Mesendoderm (in vitro differentiated cells): ENCODE results near the gene CNIH3.

Experiments
- DNase-seq: peaks from one replicate; pipeline ENCODE4 v3.0.0; 2013
- H2AK5ac ChIP-seq: 2 replicates; pipeline ENCODE4 v1.6.1; 2013; ENCODE audit warnings: low read length, inconsistent platforms
- H2BK120ac ChIP-seq: 2 replicates; pipeline ENCODE4 v1.6.1; 2013; ENCODE audit warnings: low read depth, mild to moderate bottlenecking, low read length, moderate library complexity, mixed read lengths
- H2BK15ac ChIP-seq: replicated peaks from 2 replicates; pipeline ENCODE4 v1.6.1; 2013; ENCODE audit warnings: low read depth, mild to moderate bottlenecking, moderate library complexity
- H2BK5ac ChIP-seq: 2 replicates; pipeline ENCODE4 v1.6.1; 2013; ENCODE audit warnings: low read length, inconsistent platforms
- H3K18ac ChIP-seq: 2 replicates; pipeline ENCODE4 v1.6.1; 2013; ENCODE audit warnings: mild to moderate bottlenecking, low read length, mixed read lengths
- H3K23ac ChIP-seq: one replicate; pipeline ENCODE4 v1.6.1; 2013; ENCODE audit warnings: low read length
- H3K27ac ChIP-seq: 2 replicates; pipeline ENCODE4 v1.5.1; 2013; ENCODE audit warnings: low read depth, mild to moderate bottlenecking, inconsistent platforms, low read length, moderate library complexity
- H3K27me3 ChIP-seq: 2 replicates; pipeline ENCODE4 v1.6.1; 2013; ENCODE audit warnings: low read length, control low read depth, mild to moderate bottlenecking, inconsistent platforms; ENCODE audit not compliant: insufficient read depth, poor library complexity
- H3K36me3 ChIP-seq: 2 replicates; pipeline ENCODE4 v1.6.1; 2013; ENCODE audit warnings: low read length, inconsistent platforms; ENCODE audit not compliant: control insufficient read depth, insufficient read depth
- H3K4ac ChIP-seq: one replicate; pipeline ENCODE4 v1.6.1; 2013; ENCODE audit warnings: low read depth, mild to moderate bottlenecking, low read length, moderate library complexity
- H3K4me1 ChIP-seq: 2 replicates; pipeline ENCODE4 v1.6.1; 2013; ENCODE audit warnings: low read depth, low read length, inconsistent platforms; ENCODE audit not compliant: control insufficient read depth
- H3K4me2 ChIP-seq: 2 replicates; pipeline ENCODE4 v1.6.1; 2013; ENCODE audit warnings: low read length
- H3K4me3 ChIP-seq: 2 replicates; pipeline ENCODE4 v1.5.1; 2013; ENCODE audit warnings: mild to moderate bottlenecking, low read length
- H3K56ac ChIP-seq: one replicate; pipeline ENCODE4 v1.6.1; 2013; ENCODE audit warnings: low read length
- H3K79me1 ChIP-seq: 2 replicates; pipeline ENCODE4 v1.6.1; 2013; ENCODE audit warnings: low read length, inconsistent platforms
- H3K79me2 ChIP-seq: 2 replicates; pipeline ENCODE4 v1.6.1; 2013; ENCODE audit warnings: mild to moderate bottlenecking, low read length; ENCODE audit not compliant: control insufficient read depth, insufficient read depth
- H3K9ac ChIP-seq: 2 replicates; pipeline ENCODE4 v1.6.1; 2013; ENCODE audit warnings: low read length, inconsistent platforms
- H4K5ac ChIP-seq: one replicate; pipeline ENCODE4 v1.6.1; 2013; ENCODE audit warnings: low read length
- H4K8ac ChIP-seq: one replicate; pipeline ENCODE4 v1.6.1; 2013; ENCODE audit warnings: low read depth, mild to moderate bottlenecking, control low read depth, low read length, moderate library complexity
- WGBS: extraction: QIAGEN DNeasy Blood & Tissue Kit; methylation state at CpG from one replicate; pipeline ENCODE4 v1.1.7; 2013; ENCODE audit warnings: low lambda C conversion rate, missing lambda C conversion rate; ENCODE audit not compliant: insufficient coverage; ENCODE audit errors: extremely low coverage; 5-methylcytosine and 5-hydroxymethylcytosine counted together

CNIH3 gene

DNA sequence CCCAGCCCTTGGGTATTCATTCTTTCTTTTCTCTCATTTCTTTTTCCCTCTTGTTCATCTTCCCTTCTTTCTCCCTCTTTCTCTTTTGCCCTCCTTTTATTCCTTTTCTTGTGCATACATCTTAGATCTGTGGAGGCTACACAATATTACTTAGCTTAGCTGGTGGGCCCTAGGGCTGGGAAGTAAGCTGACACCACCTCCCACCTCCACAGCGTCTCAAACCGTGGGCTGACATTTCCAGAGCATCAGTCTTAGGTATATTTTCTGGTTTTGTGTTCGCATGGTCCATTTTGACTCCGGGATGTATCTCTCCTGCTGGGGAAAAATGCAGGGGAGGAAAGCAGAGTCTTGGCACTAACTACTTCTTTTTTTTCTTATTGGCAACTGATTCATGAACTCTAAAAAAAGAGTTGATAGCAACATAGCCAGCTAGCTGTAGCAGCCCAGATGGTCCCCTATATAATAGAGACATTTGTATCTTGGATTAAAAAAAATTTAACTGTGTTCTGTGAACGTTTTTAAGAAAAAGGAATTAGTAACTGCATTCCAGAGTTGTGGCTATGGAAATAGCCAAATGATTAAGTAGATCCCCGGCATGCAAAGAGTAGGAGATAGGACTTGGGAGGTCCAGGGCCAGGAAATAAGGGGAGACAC, 15.5 kb downstream of the CNIH3 start:
- no peak overlapping the region for H4K8ac ChIP-seq
- H2BK120ac ChIP-seq: no peak overlapping the region
- H3K23ac ChIP-seq: no peak overlapping the region
- H3K27ac ChIP-seq: no peak overlapping the region
- no peak overlapping the region for H2BK15ac ChIP-seq
- peak overlapping the region; percentile 12 for H3K56ac ChIP-seq
- no peak overlapping the region for H3K4ac ChIP-seq
- no peaks in the 10 kb centered on the region for H3K27me3 ChIP-seq
- peaks cover 4% of the 10 kb centered on the region for H3K79me1 ChIP-seq
- H3K4me3 ChIP-seq: no peak overlapping the region
- H3K4me2 ChIP-seq: no peak overlapping the region
- DNase-seq: no peak
- WGBS: no CpG with 5 or more reads among the region's 6 CpGs
- no peak overlapping the region for H2AK5ac ChIP-seq
- H3K9ac ChIP-seq: no peak overlapping the region
- no peaks in the 10 kb centered on the region for H3K36me3 ChIP-seq
- H3K18ac ChIP-seq: no peak overlapping the region
- H4K5ac ChIP-seq: no peak overlapping the region
- peaks cover 7% of the 10 kb centered on the region for H3K4me1 ChIP-seq
- H3K79me2 ChIP-seq: peaks cover 9% of the 10 kb centered on the region
- H2BK5ac ChIP-seq: no peak overlapping the region

DNA sequence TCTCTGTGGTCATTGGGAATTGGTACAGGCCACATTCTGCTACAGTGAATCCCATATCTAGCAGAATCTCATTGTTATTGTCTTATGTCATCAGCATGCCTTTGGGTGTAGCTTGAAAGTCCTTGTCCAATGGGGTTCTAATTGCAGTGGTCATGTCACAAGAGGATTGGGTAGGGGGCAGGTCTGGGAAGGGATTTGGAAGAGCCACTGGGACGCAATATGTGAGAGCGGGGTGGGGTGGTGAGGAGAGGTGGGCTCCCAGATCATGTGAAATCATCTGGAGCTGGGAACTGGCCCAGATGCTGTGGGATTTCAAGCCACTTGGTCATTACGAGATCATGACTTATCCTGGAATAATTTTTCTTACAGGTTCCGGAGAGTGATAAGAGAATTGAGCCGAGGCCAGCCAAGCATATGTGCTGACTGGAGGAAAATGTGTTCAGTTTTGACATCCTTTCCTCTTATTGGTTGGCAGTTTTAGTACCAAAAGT, 16.3 kb downstream of the CNIH3 start:
- H3K36me3 ChIP-seq: no peaks in the 10 kb centered on the region
- H3K18ac ChIP-seq: peak overlapping the region; percentile 41
- H2BK120ac ChIP-seq: no peak overlapping the region
- H3K23ac ChIP-seq: no peak overlapping the region
- H3K4me1 ChIP-seq: peaks cover 7% of the 10 kb centered on the region
- H3K27me3 ChIP-seq: no peaks in the 10 kb centered on the region
- H3K27ac ChIP-seq: no peak overlapping the region
- H3K56ac ChIP-seq: peak overlapping the region; percentile 11
- no peak overlapping the region for H2BK15ac ChIP-seq
- H2AK5ac ChIP-seq: no peak overlapping the region
- no peak overlapping the region for H4K8ac ChIP-seq
- peak; percentile 32 for DNase-seq
- no peak overlapping the region for H3K9ac ChIP-seq
- H3K4me2 ChIP-seq: no peak overlapping the region
- H3K79me2 ChIP-seq: peaks cover 9% of the 10 kb centered on the region
- no CpG with 5 or more reads among the region's 5 CpGs for WGBS
- no peak overlapping the region for H4K5ac ChIP-seq
- H2BK5ac ChIP-seq: no peak overlapping the region
- H3K79me1 ChIP-seq: peaks cover 4% of the 10 kb centered on the region
- no peak overlapping the region for H3K4me3 ChIP-seq
- H3K4ac ChIP-seq: peak overlapping the region; percentile 39

DNA sequence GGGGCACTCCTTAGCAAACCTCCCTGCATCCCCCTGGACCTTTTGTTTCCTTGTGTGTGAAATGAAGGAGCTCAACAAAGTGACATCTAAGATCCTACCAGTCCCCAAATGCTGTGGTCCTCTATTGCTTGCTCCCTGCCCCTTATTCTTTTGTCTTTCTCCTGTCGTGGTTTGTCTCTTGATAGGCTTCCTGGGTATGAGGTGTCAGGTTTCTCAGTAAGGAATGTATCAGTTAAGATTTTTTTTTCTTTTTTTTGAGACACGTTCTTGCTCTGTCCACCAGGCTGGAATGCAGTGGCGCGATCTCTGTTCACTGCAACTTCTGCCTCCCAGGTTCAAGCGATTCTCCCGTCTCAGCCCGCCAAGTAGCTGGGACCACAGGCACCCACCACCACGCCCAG, 16.8 kb downstream of the CNIH3 start:
- Histone ChIP-seq H2AK5ac (no peak overlapping the region), H3K56ac (peak overlapping the region; percentile 11), H3K18ac (peak overlapping the region; percentile 41), H3K4me1 (peaks cover 7% of the 10 kb centered on the region), H3K4me2 (no peak overlapping the region), H2BK15ac (no peak overlapping the region), H3K79me2 (peaks cover 9% of the 10 kb centered on the region), H3K27ac (no peak overlapping the region), H4K5ac (no peak overlapping the region), H2BK120ac (no peak overlapping the region), H2BK5ac (no peak overlapping the region), H3K23ac (no peak overlapping the region), H4K8ac (no peak overlapping the region), H3K4ac (peak overlapping the region; percentile 39), H3K4me3 (no peak overlapping the region), H3K36me3 (no peaks in the 10 kb centered on the region), H3K9ac (no peak overlapping the region), H3K27me3 (no peaks in the 10 kb centered on the region), H3K79me1 (peaks cover 4% of the 10 kb centered on the region)
- WGBS: no CpG with 5 or more reads among the region's 8 CpGs
- peak; percentile 74 for DNase-seq

DNA sequence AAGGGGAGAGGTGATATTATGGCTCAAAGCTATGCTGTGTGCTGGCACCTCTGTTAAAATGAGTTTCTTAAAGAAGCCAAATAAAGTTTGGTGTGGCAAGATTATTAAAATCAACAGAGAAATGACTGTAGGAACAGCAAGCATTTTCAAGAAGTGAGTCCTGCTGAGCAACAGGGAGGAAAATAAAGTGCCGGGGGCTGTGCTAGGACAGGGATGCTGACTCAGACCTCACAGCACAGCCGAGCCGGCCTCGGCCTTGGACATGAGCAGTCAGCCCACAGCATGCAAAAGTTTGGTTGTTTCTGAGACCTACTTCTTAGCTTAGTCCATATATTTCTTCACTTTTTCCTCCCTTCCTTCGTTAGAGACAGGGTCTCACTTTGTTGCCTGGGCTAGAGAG, 19.2 kb downstream of the CNIH3 start:
- Histone ChIP-seq H3K18ac (peak overlapping the region; percentile 33), H3K4me3 (no peak overlapping the region)

DNA sequence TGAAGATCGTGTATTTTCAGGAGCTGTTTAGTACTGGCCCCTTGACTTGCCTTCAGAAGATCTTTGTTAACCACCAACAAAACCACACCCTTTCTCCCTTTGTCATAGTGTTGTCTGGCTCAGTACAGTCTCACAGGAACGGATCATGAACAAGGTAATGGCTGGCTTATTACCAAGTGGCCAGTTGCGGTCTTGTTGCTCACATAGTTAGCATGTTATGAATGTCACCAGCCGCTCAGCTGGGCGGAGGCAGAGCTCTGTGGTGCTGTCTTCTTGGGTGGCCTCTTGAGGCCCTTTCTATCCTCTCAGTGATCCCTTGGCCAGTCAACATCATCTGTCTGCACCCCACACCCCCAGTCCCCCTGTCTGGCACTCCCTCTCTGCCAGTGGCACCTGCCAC, 21.4 kb downstream of the CNIH3 start:
- Histone ChIP-seq H3K4ac (no peak overlapping the region), H4K5ac (no peak overlapping the region), H3K27me3 (no peaks in the 10 kb centered on the region), H3K4me2 (no peak overlapping the region), H4K8ac (no peak overlapping the region), H3K36me3 (no peaks in the 10 kb centered on the region), H3K4me3 (no peak overlapping the region), H2BK120ac (no peak overlapping the region), H2AK5ac (no peak overlapping the region), H3K23ac (no peak overlapping the region), H2BK15ac (no peak overlapping the region), H3K56ac (no peak overlapping the region), H3K4me1 (peaks cover 26% of the 10 kb centered on the region), H3K79me2 (peaks cover 6% of the 10 kb centered on the region), H3K79me1 (peaks cover 8% of the 10 kb centered on the region), H3K18ac (peak overlapping the region; percentile 65), H3K9ac (no peak overlapping the region), H3K27ac (no peak overlapping the region), H2BK5ac (no peak overlapping the region)
- WGBS: no CpG with 5 or more reads among the region's 5 CpGs
- DNase-seq: no peak

More for the DNA sequence above, 19.2 kb downstream of the CNIH3 start:
- Histone ChIP-seq H3K27me3 (no peaks in the 10 kb centered on the region), H3K4me1 (peaks cover 25% of the 10 kb centered on the region), H2BK120ac (peak overlapping the region; percentile 32), H3K79me2 (peaks cover 6% of the 10 kb centered on the region), H3K9ac (no peak overlapping the region), H3K36me3 (no peaks in the 10 kb centered on the region), H3K79me1 (peaks cover 6% of the 10 kb centered on the region), H3K23ac (no peak overlapping the region), H4K5ac (no peak overlapping the region), H3K56ac (peak overlapping the region; percentile 37), H3K27ac (no peak overlapping the region), H2BK15ac (no peak overlapping the region), H2AK5ac (peak overlapping the region; percentile 76), H2BK5ac (peak overlapping the region; percentile 38), H4K8ac (no peak overlapping the region), H3K4me2 (no peak overlapping the region), H3K4ac (peak overlapping the region; percentile 2)
- no peak for DNase-seq
- no CpG with 5 or more reads among the region's 5 CpGs for WGBS

DNA sequence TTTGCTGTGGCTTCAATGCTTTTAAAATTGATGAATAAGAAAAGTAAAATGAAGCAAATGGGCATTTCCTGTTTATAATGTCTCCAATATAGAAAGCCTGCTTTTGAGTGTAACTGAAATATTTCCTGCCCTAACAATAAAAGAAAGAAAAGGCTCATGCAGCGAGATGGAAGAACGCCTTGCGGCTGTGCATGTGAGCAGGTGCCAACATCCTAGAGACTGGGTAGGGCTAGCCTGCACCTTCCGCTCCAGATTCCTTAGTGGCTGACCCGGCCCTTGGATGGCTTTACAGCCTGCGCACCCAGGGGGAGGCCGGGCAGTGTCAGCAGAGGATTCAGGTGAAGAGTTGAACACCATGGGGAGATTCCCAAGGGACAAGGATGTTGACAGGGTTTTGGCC, 21.8 kb downstream of the CNIH3 start:
- Histone ChIP-seq H2BK5ac (no peak overlapping the region), H3K18ac (peak overlapping the region; percentile 65), H3K56ac (no peak overlapping the region), H3K27ac (peak overlapping the region; percentile 31), H4K8ac (no peak overlapping the region), H3K79me2 (peaks cover 6% of the 10 kb centered on the region), H3K4me3 (no peak overlapping the region), H3K36me3 (no peaks in the 10 kb centered on the region), H2AK5ac (peak overlapping the region; percentile 95), H2BK15ac (no peak overlapping the region), H3K23ac (no peak overlapping the region), H3K4me1 (peaks cover 24% of the 10 kb centered on the region), H3K79me1 (peaks cover 8% of the 10 kb centered on the region), H3K9ac (no peak overlapping the region), H3K27me3 (no peaks in the 10 kb centered on the region), H3K4ac (peak overlapping the region; percentile 78), H4K5ac (no peak overlapping the region), H2BK120ac (no peak overlapping the region), H3K4me2 (no peak overlapping the region)
- no CpG with 5 or more reads among the region's 7 CpGs for WGBS
- no peak for DNase-seq
